HL-60 (cell line): ENCODE results near the gene FBXO15.

Experiments used
- DNase-seq, 2 experiments: peaks; one replicate each; pipeline ENCODE4 v3.0.0-alpha.2; 2010 to 2020; ENCODE audit warnings: low read depth in 1 of 2, low spot score in 1 of 2
- H3K27ac ChIP-seq: fragments of 250-450 bp; sonication (Bioruptor Pico); replicated peaks from 2 replicates; pipeline ENCODE4 v1.5.1; 2020; ENCODE audit warnings: mild to moderate bottlenecking, moderate library complexity
- H3K27me3 ChIP-seq: fragments of 250-450 bp; sonication (Bioruptor Pico); 2 replicates; pipeline ENCODE4 v1.5.1; 2021; ENCODE audit warnings: mild to moderate bottlenecking, moderate library complexity; ENCODE audit not compliant: insufficient read depth, poor library complexity, severe bottlenecking
- H3K4me3 ChIP-seq: replicated peaks from 2 replicates; pipeline ENCODE4 v1.5.1; 2011; ENCODE audit warnings: mild to moderate bottlenecking, control low read depth, low read length; ENCODE audit not compliant: insufficient read depth
- CTCF ChIP-seq: IDR thresholded peaks from one replicate; pipeline ENCODE4 v1.5.1; 2011; ENCODE audit warnings: low read length, control low read depth, inconsistent platforms; ENCODE audit not compliant: insufficient read depth
- GABPA ChIP-seq: IDR thresholded peaks from 2 replicates; pipeline ENCODE4 v1.6.1; 2012; ENCODE audit warnings: low read depth
- POLR2AphosphoS5 ChIP-seq: IDR thresholded peaks from 2 replicates; pipeline ENCODE4 v1.6.1; 2012; ENCODE audit warnings: low read depth
- SPI1 ChIP-seq: IDR thresholded peaks from 2 replicates; pipeline ENCODE4 v1.6.1; 2012; ENCODE audit warnings: low read depth, mild to moderate bottlenecking, borderline replicate concordance
- TF ChIP-seq, protein P1 (sequence below): IDR thresholded peaks from 2 replicates; pipeline ENCODE4 v1.6.1; 2012; ENCODE audit warnings: low read depth; ENCODE audit not compliant: insufficient replicate concordance

Gene FBXO15

GRCh38 chr18:74108460-74108859 lies 39.2 kb downstream of the FBXO15 start:
- TF ChIP-seq GABPA (no peak), SPI1 (no peak), POLR2AphosphoS5 (no peak), CTCF (no peak)
- TF ChIP-seq, protein P1, sequence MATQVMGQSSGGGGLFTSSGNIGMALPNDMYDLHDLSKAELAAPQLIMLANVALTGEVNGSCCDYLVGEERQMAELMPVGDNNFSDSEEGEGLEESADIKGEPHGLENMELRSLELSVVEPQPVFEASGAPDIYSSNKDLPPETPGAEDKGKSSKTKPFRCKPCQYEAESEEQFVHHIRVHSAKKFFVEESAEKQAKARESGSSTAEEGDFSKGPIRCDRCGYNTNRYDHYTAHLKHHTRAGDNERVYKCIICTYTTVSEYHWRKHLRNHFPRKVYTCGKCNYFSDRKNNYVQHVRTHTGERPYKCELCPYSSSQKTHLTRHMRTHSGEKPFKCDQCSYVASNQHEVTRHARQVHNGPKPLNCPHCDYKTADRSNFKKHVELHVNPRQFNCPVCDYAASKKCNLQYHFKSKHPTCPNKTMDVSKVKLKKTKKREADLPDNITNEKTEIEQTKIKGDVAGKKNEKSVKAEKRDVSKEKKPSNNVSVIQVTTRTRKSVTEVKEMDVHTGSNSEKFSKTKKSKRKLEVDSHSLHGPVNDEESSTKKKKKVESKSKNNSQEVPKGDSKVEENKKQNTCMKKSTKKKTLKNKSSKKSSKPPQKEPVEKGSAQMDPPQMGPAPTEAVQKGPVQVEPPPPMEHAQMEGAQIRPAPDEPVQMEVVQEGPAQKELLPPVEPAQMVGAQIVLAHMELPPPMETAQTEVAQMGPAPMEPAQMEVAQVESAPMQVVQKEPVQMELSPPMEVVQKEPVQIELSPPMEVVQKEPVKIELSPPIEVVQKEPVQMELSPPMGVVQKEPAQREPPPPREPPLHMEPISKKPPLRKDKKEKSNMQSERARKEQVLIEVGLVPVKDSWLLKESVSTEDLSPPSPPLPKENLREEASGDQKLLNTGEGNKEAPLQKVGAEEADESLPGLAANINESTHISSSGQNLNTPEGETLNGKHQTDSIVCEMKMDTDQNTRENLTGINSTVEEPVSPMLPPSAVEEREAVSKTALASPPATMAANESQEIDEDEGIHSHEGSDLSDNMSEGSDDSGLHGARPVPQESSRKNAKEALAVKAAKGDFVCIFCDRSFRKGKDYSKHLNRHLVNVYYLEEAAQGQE = no peak
- H3K27me3 ChIP-seq = no peaks in the 10 kb centered on the region
- no peak for DNase-seq

GRCh38 chr18:74097803-74098202 lies 49.8 kb downstream of the FBXO15 start:
- Histone ChIP-seq H3K4me3 (no peak overlapping the region), H3K27ac (no peak overlapping the region), H3K27me3 (peaks cover 12% of the 10 kb centered on the region)
- DNase-seq = no peak
- TF ChIP-seq, protein P1 = no peak
- TF ChIP-seq SPI1 (no peak), GABPA (no peak), CTCF (no peak), POLR2AphosphoS5 (no peak)

More at GRCh38 chr18:74108460-74108859, 39.2 kb downstream of the FBXO15 start:
- no peak overlapping the region for H3K27ac ChIP-seq
- H3K4me3 ChIP-seq = no peak overlapping the region

DNA sequence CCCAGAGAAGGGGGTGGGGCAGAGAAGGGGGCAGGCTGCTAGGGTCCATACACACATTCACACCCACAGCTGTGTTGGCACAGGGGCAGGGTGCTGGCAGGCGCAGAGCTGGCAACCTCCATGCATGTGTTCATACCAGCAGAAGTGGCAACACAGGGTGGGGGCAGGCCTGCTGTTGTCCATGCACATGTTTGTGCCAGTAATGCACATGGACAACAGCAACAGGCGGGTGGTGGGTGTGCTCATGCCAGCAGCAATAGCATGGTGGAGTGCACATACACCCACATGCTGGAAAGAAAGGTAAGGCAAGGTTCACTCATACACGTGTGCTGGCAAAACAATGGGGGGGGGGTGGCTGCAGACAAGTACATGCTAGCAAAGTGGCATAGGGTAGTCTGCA lies 54.7 kb downstream of the FBXO15 start:
- no peak for DNase-seq
- TF ChIP-seq, protein P1 = no peak
- TF ChIP-seq CTCF (no peak), POLR2AphosphoS5 (no peak), SPI1 (no peak), GABPA (no peak)
- Histone ChIP-seq H3K4me3 (no peak overlapping the region), H3K27me3 (no peaks in the 10 kb centered on the region), H3K27ac (no peak overlapping the region)
